HEK293T (cell line): ENCODE measurements around the gene CADM2.

Source experiments
- CTCF ChIA-PET: fragments of 350-600 bp; formaldehyde crosslinking; extraction: SDS; loops from one replicate; lab custom pipeline; 2021; ENCODE audit warnings: antibody characterized with exemption, inconsistent platforms; lab: Yijun Ruan, JAX
- POLR2A ChIA-PET: fragments of 350-600 bp; formaldehyde crosslinking; extraction: SDS; loops from one replicate; lab custom pipeline; 2020; ENCODE audit warnings: antibody characterized with exemption, inconsistent platforms; lab: Yijun Ruan, JAX
- DNase-seq: peaks from one replicate; pipeline ENCODE4 v3.0.0; 2012; ENCODE audit warnings: mixed read lengths; ENCODE audit errors: extremely low spot score
- ARNT ChIP-seq: fragments of 450-650 bp; IDR thresholded peaks from 2 replicates; pipeline ENCODE4 v1.6.1; 2017; ENCODE audit warnings: mild to moderate bottlenecking
- BHLHE40 ChIP-seq: fragments of 450-650 bp; IDR thresholded peaks from 2 replicates; pipeline ENCODE4 v1.6.1; 2016; ENCODE audit warnings: mild to moderate bottlenecking, moderate library complexity, borderline replicate concordance
- CTBP1 ChIP-seq: fragments of 450-650 bp; IDR thresholded peaks from 2 replicates; pipeline ENCODE4 v1.6.1; 2016; ENCODE audit warnings: borderline replicate concordance
- ELF4 ChIP-seq: fragments of 450-650 bp; IDR thresholded peaks from 2 replicates; pipeline ENCODE4 v1.6.1; 2017; ENCODE audit warnings: antibody characterized with exemption
- FOXA1 ChIP-seq: fragments of 450-650 bp; IDR thresholded peaks from 2 replicates; pipeline ENCODE4 v1.6.1; 2016; ENCODE audit warnings: mild to moderate bottlenecking
- FOXK2 ChIP-seq: fragments of 450-650 bp; IDR thresholded peaks from 2 replicates; pipeline ENCODE4 v1.6.1; 2016; ENCODE audit warnings: mild to moderate bottlenecking
- FOXM1 ChIP-seq: fragments of 450-650 bp; IDR thresholded peaks from 2 replicates; pipeline ENCODE4 v1.6.1; 2017; ENCODE audit warnings: mild to moderate bottlenecking, borderline replicate concordance
- HDGF ChIP-seq: fragments of 450-650 bp; IDR thresholded peaks from 2 replicates; pipeline ENCODE4 v1.6.1; 2017; ENCODE audit warnings: antibody characterized with exemption, borderline replicate concordance
- L3MBTL2 ChIP-seq: fragments of 450-650 bp; conservative IDR thresholded peaks from 2 replicates; pipeline ENCODE4 v1.6.1; 2016; ENCODE audit warnings: mild to moderate bottlenecking
- LEF1 ChIP-seq: fragments of 450-650 bp; IDR thresholded peaks from 2 replicates; pipeline ENCODE4 v1.6.1; 2017; ENCODE audit warnings: mild to moderate bottlenecking, borderline replicate concordance
- NFRKB ChIP-seq: fragments of 450-650 bp; IDR thresholded peaks from 2 replicates; pipeline ENCODE4 v1.6.1; 2016; ENCODE audit warnings: mild to moderate bottlenecking, moderate library complexity
- SP1 ChIP-seq: fragments of 450-650 bp; IDR thresholded peaks from 2 replicates; pipeline ENCODE4 v1.6.1; 2017
- SUZ12 ChIP-seq: fragments of 450-650 bp; IDR thresholded peaks from 2 replicates; pipeline ENCODE4 v1.6.1; 2016; ENCODE audit warnings: mild to moderate bottlenecking
- TARDBP ChIP-seq: fragments of 450-650 bp; IDR thresholded peaks from 2 replicates; pipeline ENCODE4 v1.6.1; 2016
- ZNF384 ChIP-seq: fragments of 450-650 bp; IDR thresholded peaks from 2 replicates; pipeline ENCODE4 v1.6.1; 2016
- TF ChIP-seq, protein P1 (sequence below): fragments of 450-650 bp; IDR thresholded peaks from 2 replicates; pipeline ENCODE4 v1.6.1; 2016

Gene CADM2

DNA sequence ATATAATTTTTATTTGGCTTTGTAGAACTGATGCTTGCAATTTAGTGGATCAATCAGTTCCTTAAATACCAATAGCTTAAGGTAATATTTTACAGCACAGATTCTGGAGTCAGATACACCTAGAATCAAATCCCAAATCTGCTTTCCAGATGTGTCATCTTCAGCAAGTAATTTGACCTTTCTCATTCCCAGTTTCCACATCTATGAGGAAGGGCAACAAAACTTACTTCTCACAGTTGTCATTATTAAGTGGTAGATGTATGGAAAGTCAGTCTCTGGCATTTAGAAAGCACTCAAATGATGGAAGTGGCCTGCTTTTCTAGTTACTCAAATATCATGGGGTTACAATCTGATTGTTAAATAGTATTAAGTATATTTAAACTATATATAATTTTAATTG is 767.0 kb downstream of the CADM2 start:
- DNase-seq, result no peak
- TF ChIP-seq L3MBTL2 (no peak), FOXK2 (no peak), ZNF384 (no peak), FOXM1 (no peak), BHLHE40 (no peak), TARDBP (no peak), LEF1 (no peak), ARNT (no peak), SUZ12 (no peak), FOXA1 (no peak)
- POLR2A ChIA-PET, result no interaction called here
- CTCF ChIA-PET, result no interaction called here

DNA sequence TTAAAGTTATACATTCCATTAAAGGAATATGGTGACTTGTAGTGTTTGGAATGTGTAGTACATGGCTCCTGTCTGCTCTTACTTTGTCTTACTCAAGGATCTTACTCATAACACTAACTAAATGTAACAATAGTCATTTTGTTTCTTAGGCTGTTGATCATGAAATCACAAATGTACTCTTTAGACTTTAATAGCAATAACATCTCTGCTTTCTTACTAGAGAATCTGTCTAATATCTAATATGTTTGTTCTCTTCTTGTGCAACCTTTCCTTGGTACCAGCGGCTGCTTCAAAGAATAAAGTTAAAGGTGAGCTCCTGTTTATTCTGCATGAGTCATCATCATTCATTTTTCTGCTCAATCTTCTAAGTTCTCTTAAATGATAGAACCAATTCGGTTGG is 767.5 kb downstream of the CADM2 start:
- ChIA-PET CTCF (no interaction called here), POLR2A (no interaction called here)
- TF ChIP-seq FOXK2 (no peak), L3MBTL2 (no peak), FOXM1 (no peak), NFRKB (no peak)
- DNase-seq, result no peak

DNA sequence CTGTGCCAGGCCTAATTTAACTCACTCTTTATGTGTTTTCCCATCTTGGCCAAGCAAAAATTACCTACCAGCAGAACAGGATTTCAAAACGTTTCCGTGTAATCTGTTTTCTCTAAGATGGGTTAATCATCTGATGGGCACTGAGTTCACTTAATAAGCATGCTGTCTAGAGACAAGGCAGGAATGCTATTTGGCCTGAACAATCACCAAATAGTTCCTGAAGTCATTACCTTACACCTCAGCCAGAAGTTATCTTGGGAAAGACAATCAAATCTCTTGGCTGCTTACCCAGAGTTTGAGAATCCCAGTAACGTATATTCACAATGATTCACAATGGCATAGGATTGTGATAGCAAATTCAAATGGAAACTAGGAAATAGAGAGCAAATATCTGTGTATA is 779.1 kb downstream of the CADM2 start:
- ChIA-PET POLR2A (no interaction called here), CTCF (no interaction called here)
- DNase-seq, result no peak
- TF ChIP-seq L3MBTL2 (no peak), NFRKB (no peak), BHLHE40 (no peak), FOXM1 (no peak), ZNF384 (no peak), FOXA1 (no peak), SUZ12 (no peak), HDGF (no peak), FOXK2 (no peak), LEF1 (no peak), SP1 (no peak), ELF4 (no peak), TARDBP (no peak)
- TF ChIP-seq, protein P1, sequence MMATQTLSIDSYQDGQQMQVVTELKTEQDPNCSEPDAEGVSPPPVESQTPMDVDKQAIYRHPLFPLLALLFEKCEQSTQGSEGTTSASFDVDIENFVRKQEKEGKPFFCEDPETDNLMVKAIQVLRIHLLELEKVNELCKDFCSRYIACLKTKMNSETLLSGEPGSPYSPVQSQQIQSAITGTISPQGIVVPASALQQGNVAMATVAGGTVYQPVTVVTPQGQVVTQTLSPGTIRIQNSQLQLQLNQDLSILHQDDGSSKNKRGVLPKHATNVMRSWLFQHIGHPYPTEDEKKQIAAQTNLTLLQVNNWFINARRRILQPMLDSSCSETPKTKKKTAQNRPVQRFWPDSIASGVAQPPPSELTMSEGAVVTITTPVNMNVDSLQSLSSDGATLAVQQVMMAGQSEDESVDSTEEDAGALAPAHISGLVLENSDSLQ, result no peak

GRCh38 chr3:85740561-85740960 is 781.8 kb downstream of the CADM2 start:
- no peak for TF ChIP-seq SUZ12
- no peak for TF ChIP-seq NFRKB
- TF ChIP-seq LEF1, result no peak
- TF ChIP-seq ZNF384, result no peak
- TF ChIP-seq, protein P1, result no peak
- TF ChIP-seq L3MBTL2, result no peak
- no peak for TF ChIP-seq FOXM1
- TF ChIP-seq FOXA1, result no peak
- TF ChIP-seq HDGF, result no peak
- TF ChIP-seq ELF4, result no peak
- no peak for TF ChIP-seq ARNT
- TF ChIP-seq BHLHE40, result no peak
- TF ChIP-seq CTBP1, result no peak
- TF ChIP-seq SP1, result no peak
- no peak for TF ChIP-seq FOXK2
- no peak for TF ChIP-seq TARDBP
- no peak for DNase-seq
- ChIA-PET POLR2A (no interaction called here), CTCF (no interaction called here)

DNA sequence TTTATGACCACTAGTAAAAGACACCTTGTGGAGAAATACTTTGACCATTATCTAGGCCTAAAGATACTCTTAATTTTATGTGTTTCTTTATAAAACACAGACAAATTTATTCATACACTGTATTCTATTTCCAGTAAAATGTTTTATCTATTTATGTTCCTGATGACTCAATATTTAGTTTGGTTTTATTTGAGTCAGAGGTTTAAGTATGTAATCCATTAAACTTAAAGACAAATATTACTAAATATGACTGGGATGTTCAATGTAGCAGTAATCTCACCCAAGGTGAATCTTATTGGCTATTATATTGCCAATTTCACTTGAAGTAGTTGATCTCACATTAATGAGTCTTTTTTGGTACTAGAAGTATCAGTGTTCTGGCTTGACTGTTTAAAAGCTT is 799.7 kb downstream of the CADM2 start:
- CTCF ChIA-PET, result no interaction called here
- POLR2A ChIA-PET, result no interaction called here
- TF ChIP-seq BHLHE40, result no peak
- TF ChIP-seq ZNF384, result no peak
- no peak for TF ChIP-seq ARNT
- TF ChIP-seq TARDBP, result no peak
- no peak for TF ChIP-seq SUZ12
- no peak for TF ChIP-seq FOXM1
- TF ChIP-seq FOXK2, result no peak
- TF ChIP-seq SP1, result no peak
- TF ChIP-seq NFRKB, result no peak
- no peak for TF ChIP-seq CTBP1
- no peak for TF ChIP-seq ELF4
- TF ChIP-seq LEF1, result no peak
- TF ChIP-seq, protein P1, result no peak
- TF ChIP-seq FOXA1, result no peak
- no peak for TF ChIP-seq HDGF
- TF ChIP-seq L3MBTL2, result no peak
- DNase-seq, result no peak

GRCh38 chr3:85760342-85760741 is 801.6 kb downstream of the CADM2 start:
- TF ChIP-seq ZNF384, result no peak
- TF ChIP-seq LEF1, result no peak
- TF ChIP-seq ARNT, result no peak
- no peak for TF ChIP-seq HDGF
- TF ChIP-seq ELF4, result no peak
- TF ChIP-seq TARDBP, result no peak
- no peak for TF ChIP-seq SP1
- TF ChIP-seq CTBP1, result no peak
- TF ChIP-seq SUZ12, result no peak
- TF ChIP-seq FOXK2, result no peak
- no peak for TF ChIP-seq BHLHE40
- no peak for TF ChIP-seq FOXM1
- TF ChIP-seq NFRKB, result no peak
- TF ChIP-seq L3MBTL2, result no peak
- TF ChIP-seq, protein P1, result no peak
- TF ChIP-seq FOXA1, result no peak
- DNase-seq, result no peak
- ChIA-PET POLR2A (no interaction called here), CTCF (no interaction called here)
